CD4-positive, CD25-positive, alpha-beta regulatory T cell (primary cell): ENCODE results near the gene EGLN1. TPM values are rescaled to one million over a fixed set of nuclear protein-coding genes. Genes with fewer than 3 reads are reported as not detected.

ENCODE experiments used
- ATAC-seq, 2 donors: fragments of 150-1000 bp; cut with Tn5 transposase; one replicate each; pipeline ENCODE4 v1.10.0; 2021; ENCODE audit warnings: low read depth in 2 of 2, moderate number of reproducible peaks in 2 of 2, moderate library complexity in 1 of 2
- DNase-seq, 3 donors: peaks; one replicate each; pipeline versions ENCODE4 v3.0.0 to v3.0.0-alpha.2; 2012 to 2022; ENCODE audit warnings: mixed read lengths in 1 of 3
- H3K27ac ChIP-seq: one replicate; pipeline ENCODE4 v1.7.0; 2013; ENCODE audit warnings: mild to moderate bottlenecking, low read length; ENCODE audit not compliant: insufficient read depth, poor library complexity, severe bottlenecking
- H3K27me3 ChIP-seq: one replicate; pipeline ENCODE4 v1.7.0; 2013; ENCODE audit warnings: low read length; ENCODE audit not compliant: control insufficient read depth, insufficient read depth
- H3K36me3 ChIP-seq: one replicate; pipeline ENCODE4 v1.7.0; 2013; ENCODE audit warnings: mild to moderate bottlenecking, low read length, moderate library complexity; ENCODE audit not compliant: control insufficient read depth, insufficient read depth
- H3K4me1 ChIP-seq: 2 replicates; pipeline ENCODE4 v1.7.0; 2013; ENCODE audit warnings: mild to moderate bottlenecking, low read length; ENCODE audit not compliant: insufficient read depth, control insufficient read depth, poor library complexity, severe bottlenecking
- H3K4me3 ChIP-seq: one replicate; pipeline ENCODE4 v1.7.0; 2013; ENCODE audit warnings: low read depth, mild to moderate bottlenecking, low read length, moderate library complexity
- H3K9me3 ChIP-seq, 2 experiments: 1 replicate in 1 of 2; 2 replicates in 1 of 2; pipeline ENCODE4 v1.7.0; 2013; ENCODE audit warnings: low read length in 2 of 2, mild to moderate bottlenecking in 1 of 2, moderate library complexity in 1 of 2; ENCODE audit not compliant: control insufficient read depth in 2 of 2
- H3K27ac Mint-ChIP-seq, 3 donors: one replicate each; pipeline ENCODE4 v1.8.0; 2020 to 2022; ENCODE audit warnings: mild to moderate bottlenecking in 3 of 3, mixed read lengths in 3 of 3, moderate library complexity in 2 of 3
- H3K27me3 Mint-ChIP-seq: one replicate; pipeline ENCODE4 v1.8.0; 2022; ENCODE audit warnings: mild to moderate bottlenecking, mixed read lengths
- H3K36me3 Mint-ChIP-seq: one replicate; pipeline ENCODE4 v1.8.0; 2020; ENCODE audit warnings: mixed read lengths
- H3K4me1 Mint-ChIP-seq, 4 donors: one replicate each; pipeline ENCODE4 v1.8.0; 2020 to 2022; ENCODE audit warnings: mixed read lengths in 4 of 4, mild to moderate bottlenecking in 1 of 4
- H3K4me3 Mint-ChIP-seq, 4 donors: one replicate each; pipeline ENCODE4 v1.8.0; 2020 to 2022; ENCODE audit warnings: mild to moderate bottlenecking in 4 of 4, mixed read lengths in 4 of 4, moderate library complexity in 3 of 4
- H3K9me3 Mint-ChIP-seq, 7 donors: one replicate each; pipeline ENCODE4 v1.8.0; 2020 to 2022; ENCODE audit warnings: mixed read lengths in 7 of 7, mild to moderate bottlenecking in 3 of 7, moderate library complexity in 2 of 7
- polyA plus RNA-seq, 4 donors: library from polyadenylated mRNA; unstranded; fragments of 300-500 nt; fragmentation: Illumina TruSeq; gene quantifications; one replicate each; pipeline ENCODE4 v1.2.3, GENCODE V29; 2021
- total RNA-seq: library from RNA; stranded (reverse); gene quantifications from one replicate; pipeline ENCODE4 v1.2.3, GENCODE V29; 2022

The EGLN1 gene
- total and polyA plus RNA-seq, 5 donors from 2014 or later: 18.4 to 31.6 (median 21.7) TPM

GRCh38 chr1:231395076-231395997, 26.8 kb downstream of the EGLN1 start:
- Mint-ChIP-seq H3K9me3 (no peaks in the 10 kb centered on the region), H3K36me3 (peaks cover 9% of the 10 kb centered on the region), H3K27me3 (no peaks in the 10 kb centered on the region), H3K27ac (peak overlapping the region in 2 of 3 donors; percentile 28 to 60), H3K4me3 (no peak overlapping the region), H3K4me1 (peaks cover 42 to 80% (median 58%) of the 10 kb centered on the region in 4 donors)
- Histone ChIP-seq H3K4me3 (no peak overlapping the region), H3K27me3 (no peaks in the 10 kb centered on the region), H3K27ac (no peak overlapping the region), H3K4me1 (no peaks in the 10 kb centered on the region), H3K9me3 (no peaks in the 10 kb centered on the region), H3K36me3 (no peaks in the 10 kb centered on the region)
- DNase-seq (no peak), ATAC-seq (no peak)

- no peaks in the 10 kb centered on the region for H3K27me3 Mint-ChIP-seq
- no peak overlapping the region for H3K4me3 ChIP-seq
- H3K4me3 Mint-ChIP-seq: peak overlapping the region in 1 of 4 donors; percentile 12
- H3K36me3 Mint-ChIP-seq: peaks cover 12% of the 10 kb centered on the region
- DNase-seq (no peak), ATAC-seq (no peak)
- no peaks in the 10 kb centered on the region for H3K27me3 ChIP-seq
- H3K9me3 ChIP-seq: no peaks in the 10 kb centered on the region
- no peaks in the 10 kb centered on the region for H3K4me1 ChIP-seq
- H3K9me3 Mint-ChIP-seq: no peaks in the 10 kb centered on the region
- H3K4me1 Mint-ChIP-seq: peaks cover 38 to 84% (median 59%) of the 10 kb centered on the region in 4 donors
- H3K27ac Mint-ChIP-seq: peak overlapping the region in 1 of 3 donors; percentile 1
- no peaks in the 10 kb centered on the region for H3K36me3 ChIP-seq
- H3K27ac ChIP-seq: no peak overlapping the region
These were observed 28.4 kb downstream of the EGLN1 start for GRCh38 chr1:231393668-231394067.

GRCh38 chr1:231392389-231393131, 29.5 kb downstream of the EGLN1 start:
- ATAC-seq: no peak

GRCh38 chr1:231390071-231390470, 32.0 kb downstream of the EGLN1 start:
- Mint-ChIP-seq H3K9me3 (no peaks in the 10 kb centered on the region), H3K27ac (peak overlapping the region; percentile 49 to 70 (median 52)), H3K27me3 (no peaks in the 10 kb centered on the region), H3K4me3 (peak overlapping the region in 1 of 4 donors; percentile 20), H3K36me3 (peaks cover 4% of the 10 kb centered on the region), H3K4me1 (peaks cover 30 to 68% (median 51%) of the 10 kb centered on the region in 4 donors)
- no peak overlapping the region for H3K4me3 ChIP-seq
- DNase-seq (peak in 1 of 3 donors; percentile 23), ATAC-seq (peak; percentile 46 to 59)
- no peaks in the 10 kb centered on the region for H3K36me3 ChIP-seq
- no peaks in the 10 kb centered on the region for H3K27me3 ChIP-seq
- H3K9me3 ChIP-seq: no peaks in the 10 kb centered on the region
- no peak overlapping the region for H3K27ac ChIP-seq
- H3K4me1 ChIP-seq: peaks cover 12% of the 10 kb centered on the region

More at GRCh38 chr1:231392389-231393131, 29.5 kb downstream of the EGLN1 start:
- peaks cover 12% of the 10 kb centered on the region for H3K36me3 Mint-ChIP-seq
- DNase-seq: no peak
- H3K27me3 ChIP-seq: no peaks in the 10 kb centered on the region
- peaks cover 8% of the 10 kb centered on the region for H3K4me1 ChIP-seq
- no peak overlapping the region for H3K4me3 ChIP-seq
- H3K27ac ChIP-seq: no peak overlapping the region
- no peaks in the 10 kb centered on the region for H3K9me3 ChIP-seq
- H3K4me1 Mint-ChIP-seq: peaks cover 40 to 83% (median 61%) of the 10 kb centered on the region in 4 donors
- H3K27me3 Mint-ChIP-seq: no peaks in the 10 kb centered on the region
- peak overlapping the region in 2 of 3 donors; percentile 18 to 19 for H3K27ac Mint-ChIP-seq
- H3K4me3 Mint-ChIP-seq: no peak overlapping the region
- H3K9me3 Mint-ChIP-seq: no peaks in the 10 kb centered on the region
- no peaks in the 10 kb centered on the region for H3K36me3 ChIP-seq

GRCh38 chr1:231387770-231388669, 34.1 kb downstream of the EGLN1 start:
- Mint-ChIP-seq H3K4me3 (peak overlapping the region in 2 of 4 donors; percentile 0 to 27), H3K27me3 (no peaks in the 10 kb centered on the region), H3K9me3 (no peaks in the 10 kb centered on the region), H3K36me3 (peaks cover 4% of the 10 kb centered on the region), H3K27ac (peak overlapping the region in 2 of 3 donors; percentile 24 to 27), H3K4me1 (peaks cover 27 to 51% (median 36%) of the 10 kb centered on the region in 4 donors)
- no peak overlapping the region for H3K4me3 ChIP-seq
- peaks cover 12% of the 10 kb centered on the region for H3K4me1 ChIP-seq
- H3K27me3 ChIP-seq: no peaks in the 10 kb centered on the region
- H3K36me3 ChIP-seq: peaks cover 2% of the 10 kb centered on the region
- H3K27ac ChIP-seq: peak overlapping the region; percentile 11
- no peaks in the 10 kb centered on the region for H3K9me3 ChIP-seq
- ATAC-seq (peak; percentile 53 to 74), DNase-seq (peak in 2 of 3 donors; percentile 9 to 66)

- Histone ChIP-seq H3K9me3 (no peaks in the 10 kb centered on the region), H3K4me1 (peaks cover 12% of the 10 kb centered on the region), H3K4me3 (no peak overlapping the region), H3K27me3 (no peaks in the 10 kb centered on the region), H3K27ac (no peak overlapping the region), H3K36me3 (peaks cover 2% of the 10 kb centered on the region)
- peaks cover 30 to 52% (median 40%) of the 10 kb centered on the region in 4 donors for H3K4me1 Mint-ChIP-seq
- peaks cover 4% of the 10 kb centered on the region for H3K36me3 Mint-ChIP-seq
- H3K4me3 Mint-ChIP-seq: no peak overlapping the region
- no peak overlapping the region for H3K27ac Mint-ChIP-seq
- no peak for ATAC-seq
- no peak for DNase-seq
- H3K27me3 Mint-ChIP-seq: no peaks in the 10 kb centered on the region
- no peaks in the 10 kb centered on the region for H3K9me3 Mint-ChIP-seq
These were observed 35.6 kb downstream of the EGLN1 start for GRCh38 chr1:231386466-231386865.

- Histone ChIP-seq H3K9me3 (no peaks in the 10 kb centered on the region), H3K36me3 (peaks cover 2% of the 10 kb centered on the region), H3K4me1 (peaks cover 12% of the 10 kb centered on the region), H3K27me3 (no peaks in the 10 kb centered on the region), H3K27ac (no peak overlapping the region), H3K4me3 (no peak overlapping the region)
- no peaks in the 10 kb centered on the region for H3K9me3 Mint-ChIP-seq
- ATAC-seq: no peak
- H3K4me3 Mint-ChIP-seq: no peak overlapping the region
- H3K27me3 Mint-ChIP-seq: no peaks in the 10 kb centered on the region
- H3K27ac Mint-ChIP-seq: no peak overlapping the region
- peaks cover 4% of the 10 kb centered on the region for H3K36me3 Mint-ChIP-seq
- peaks cover 23 to 49% (median 37%) of the 10 kb centered on the region in 4 donors for H3K4me1 Mint-ChIP-seq
- no peak for DNase-seq
These were observed 36.7 kb downstream of the EGLN1 start for GRCh38 chr1:231385416-231385748.
